ENCODE measurements around the gene AFF3.
A peak's percentile ranks its signal among the peaks of the same experiment; 100 is the strongest.

The AFF3 gene

GRCh38 chr2:99842451-99842850 is 299.9 kb downstream of the AFF3 start:
- Histone ChIP-seq H3K4me1 (ENCODE audit: control insufficient read depth, insufficient read depth, low read depth, low read length) (peaks cover 1% of the 10 kb centered on the region), H3K79me1 (replicated peaks; ENCODE audit: low read length, poor library complexity, severe bottlenecking) (peaks cover 32% of the 10 kb centered on the region), H3K23ac (ENCODE audit: low read length in 2 of 2) (no peak overlapping the region), H3K14ac (ENCODE audit: low read length in 2 of 2) (peak overlapping the region in 1 of 2 experiments; percentile 83), H3K27ac (ENCODE audit: low read length, poor library complexity, severe bottlenecking) (no peak overlapping the region), H2BK5ac (ENCODE audit: low read depth, low read length, poor library complexity, severe bottlenecking) (no peak overlapping the region), H2BK12ac (ENCODE audit: low read length in 2 of 2) (peak overlapping the region in 1 of 2 experiments; percentile 79), H2BK15ac (ENCODE audit: low read depth, poor library complexity, severe bottlenecking) (no peak overlapping the region), H3K4me2 (ENCODE audit: low read length, poor library complexity, severe bottlenecking) (no peak overlapping the region), H2BK120ac (ENCODE audit: low read depth, low read length) (no peak overlapping the region), H3K4me3 (ENCODE audit: insufficient read depth in 1 of 2, low read depth in 1 of 2, low read length in 2 of 2) (no peak overlapping the region), H2AFZ (ENCODE audit: low read depth, low read length) (no peak overlapping the region), H4K91ac (ENCODE audit: low read length) (no peak overlapping the region), H3K18ac (ENCODE audit: low read depth in 1 of 2, low read length in 2 of 2) (peak overlapping the region in 1 of 2 experiments; percentile 21), H3K9me3 (ENCODE audit: control insufficient read depth, low read length) (no peaks in the 10 kb centered on the region), H3K9ac (ENCODE audit: low read length) (no peak overlapping the region), H2AK5ac (ENCODE audit: low read length, severe bottlenecking) (peak overlapping the region; percentile 35), H3K36me3 (ENCODE audit: control insufficient read depth in 1 of 2, insufficient read depth in 2 of 2, low read depth in 1 of 2, low read length in 2 of 2) (peaks cover 0 to 7% of the 10 kb centered on the region in 2 experiments), H3K4ac (ENCODE audit: low read depth in 1 of 2, low read length in 2 of 2) (peak overlapping the region; percentile 54 to 75), H3K27me3 (ENCODE audit: control insufficient read depth in 1 of 2, insufficient read depth in 1 of 2, low read length in 2 of 2) (peaks cover 0 to 14% of the 10 kb centered on the region in 2 experiments), H4K8ac (ENCODE audit: low read length) (no peak overlapping the region)
- DNase-seq: no peak
- WGBS: 92% methylated on average over 4 of the region's 4 CpGs

DNA sequence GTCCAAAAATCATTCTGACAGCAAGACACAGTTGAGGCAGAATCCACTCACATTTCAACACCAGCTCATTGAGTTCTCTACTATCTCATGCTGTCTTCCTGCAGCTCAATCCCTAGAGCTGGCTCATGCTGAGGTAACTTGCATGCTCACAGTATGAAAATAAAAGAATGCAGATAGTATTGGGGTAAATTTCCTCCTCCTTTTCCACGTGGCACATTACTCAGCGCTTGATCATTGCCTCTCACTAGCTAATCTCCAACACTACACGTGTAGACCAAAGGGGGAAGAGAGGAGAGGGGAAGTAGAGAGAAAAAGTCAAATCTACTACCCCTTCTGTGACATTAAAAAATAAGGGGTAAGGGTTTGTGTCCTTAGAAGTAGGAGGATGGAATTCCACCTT is 300.6 kb downstream of the AFF3 start:
- Histone ChIP-seq H2BK12ac (ENCODE audit: low read length in 2 of 2) (peak overlapping the region in 1 of 2 experiments; percentile 2), H2BK120ac (ENCODE audit: low read depth, low read length) (no peak overlapping the region), H3K18ac (ENCODE audit: low read depth in 1 of 2, low read length in 2 of 2) (peak overlapping the region; percentile 23 to 63), H3K27me3 (ENCODE audit: control insufficient read depth in 1 of 2, insufficient read depth in 1 of 2, low read length in 2 of 2) (peaks cover 0 to 17% of the 10 kb centered on the region in 2 experiments), H3K79me1 (replicated peaks; ENCODE audit: low read length, poor library complexity, severe bottlenecking) (peaks cover 29% of the 10 kb centered on the region), H2AFZ (ENCODE audit: low read depth, low read length) (no peak overlapping the region), H3K36me3 (ENCODE audit: control insufficient read depth in 1 of 2, insufficient read depth in 2 of 2, low read depth in 1 of 2, low read length in 2 of 2) (peaks cover 0 to 7% of the 10 kb centered on the region in 2 experiments), H2BK5ac (ENCODE audit: low read depth, low read length, poor library complexity, severe bottlenecking) (no peak overlapping the region), H3K9me3 (ENCODE audit: control insufficient read depth, low read length) (no peaks in the 10 kb centered on the region), H3K9ac (ENCODE audit: low read length) (no peak overlapping the region), H4K91ac (ENCODE audit: low read length) (no peak overlapping the region), H4K8ac (ENCODE audit: low read length) (no peak overlapping the region), H3K4ac (ENCODE audit: low read depth in 1 of 2, low read length in 2 of 2) (no peak overlapping the region), H3K27ac (ENCODE audit: low read length, poor library complexity, severe bottlenecking) (peak overlapping the region; percentile 25), H2AK5ac (ENCODE audit: low read length, severe bottlenecking) (no peak overlapping the region), H2BK15ac (ENCODE audit: low read depth, poor library complexity, severe bottlenecking) (no peak overlapping the region), H3K23ac (ENCODE audit: low read length in 2 of 2) (no peak overlapping the region), H3K4me3 (ENCODE audit: insufficient read depth in 1 of 2, low read depth in 1 of 2, low read length in 2 of 2) (no peak overlapping the region), H3K4me1 (ENCODE audit: control insufficient read depth, insufficient read depth, low read depth, low read length) (peaks cover 1% of the 10 kb centered on the region), H3K14ac (ENCODE audit: low read length in 2 of 2) (no peak overlapping the region), H3K4me2 (ENCODE audit: low read length, poor library complexity, severe bottlenecking) (no peak overlapping the region)
- no CpG with 5 or more reads among the region's 3 CpGs for WGBS
- peak; percentile 58 for DNase-seq

GRCh38 chr2:99840831-99841230 is 301.6 kb downstream of the AFF3 start:
- no peak overlapping the region for H3K4me3 ChIP-seq (ENCODE audit: insufficient read depth in 1 of 2, low read depth in 1 of 2, low read length in 2 of 2)
- H3K4me2 ChIP-seq (ENCODE audit: low read length, poor library complexity, severe bottlenecking): no peak overlapping the region
- H3K27ac ChIP-seq (ENCODE audit: low read length, poor library complexity, severe bottlenecking): no peak overlapping the region
- H4K91ac ChIP-seq (ENCODE audit: low read length): no peak overlapping the region
- H2BK15ac ChIP-seq (ENCODE audit: low read depth, poor library complexity, severe bottlenecking): no peak overlapping the region
- peaks cover 0 to 7% of the 10 kb centered on the region in 2 experiments for H3K36me3 ChIP-seq (ENCODE audit: control insufficient read depth in 1 of 2, insufficient read depth in 2 of 2, low read depth in 1 of 2, low read length in 2 of 2)
- H2BK12ac ChIP-seq (ENCODE audit: low read length in 2 of 2): peak overlapping the region in 1 of 2 experiments; percentile 71
- peak overlapping the region in 1 of 2 experiments; percentile 61 for H3K18ac ChIP-seq (ENCODE audit: low read depth in 1 of 2, low read length in 2 of 2)
- peak; percentile 52 for DNase-seq
- no peak overlapping the region for H3K4ac ChIP-seq (ENCODE audit: low read depth in 1 of 2, low read length in 2 of 2)
- H3K4me1 ChIP-seq (ENCODE audit: control insufficient read depth, insufficient read depth, low read depth, low read length): peaks cover 1% of the 10 kb centered on the region
- no peak overlapping the region for H2AFZ ChIP-seq (ENCODE audit: low read depth, low read length)
- no peaks in the 10 kb centered on the region for H3K9me3 ChIP-seq (ENCODE audit: control insufficient read depth, low read length)
- H2AK5ac ChIP-seq (ENCODE audit: low read length, severe bottlenecking): peak overlapping the region; percentile 94
- peaks cover 28% of the 10 kb centered on the region for H3K79me1 ChIP-seq (replicated peaks; ENCODE audit: low read length, poor library complexity, severe bottlenecking)
- peak overlapping the region; percentile 36 for H4K8ac ChIP-seq (ENCODE audit: low read length)
- peaks cover 0 to 17% of the 10 kb centered on the region in 2 experiments for H3K27me3 ChIP-seq (ENCODE audit: control insufficient read depth in 1 of 2, insufficient read depth in 1 of 2, low read length in 2 of 2)
- H3K14ac ChIP-seq (ENCODE audit: low read length in 2 of 2): no peak overlapping the region
- no peak overlapping the region for H2BK5ac ChIP-seq (ENCODE audit: low read depth, low read length, poor library complexity, severe bottlenecking)
- no peak overlapping the region for H3K9ac ChIP-seq (ENCODE audit: low read length)
- no peak overlapping the region for H2BK120ac ChIP-seq (ENCODE audit: low read depth, low read length)
- H3K23ac ChIP-seq (ENCODE audit: low read length in 2 of 2): no peak overlapping the region
- 71% methylated on average over 2 of the region's 3 CpGs for WGBS

DNA sequence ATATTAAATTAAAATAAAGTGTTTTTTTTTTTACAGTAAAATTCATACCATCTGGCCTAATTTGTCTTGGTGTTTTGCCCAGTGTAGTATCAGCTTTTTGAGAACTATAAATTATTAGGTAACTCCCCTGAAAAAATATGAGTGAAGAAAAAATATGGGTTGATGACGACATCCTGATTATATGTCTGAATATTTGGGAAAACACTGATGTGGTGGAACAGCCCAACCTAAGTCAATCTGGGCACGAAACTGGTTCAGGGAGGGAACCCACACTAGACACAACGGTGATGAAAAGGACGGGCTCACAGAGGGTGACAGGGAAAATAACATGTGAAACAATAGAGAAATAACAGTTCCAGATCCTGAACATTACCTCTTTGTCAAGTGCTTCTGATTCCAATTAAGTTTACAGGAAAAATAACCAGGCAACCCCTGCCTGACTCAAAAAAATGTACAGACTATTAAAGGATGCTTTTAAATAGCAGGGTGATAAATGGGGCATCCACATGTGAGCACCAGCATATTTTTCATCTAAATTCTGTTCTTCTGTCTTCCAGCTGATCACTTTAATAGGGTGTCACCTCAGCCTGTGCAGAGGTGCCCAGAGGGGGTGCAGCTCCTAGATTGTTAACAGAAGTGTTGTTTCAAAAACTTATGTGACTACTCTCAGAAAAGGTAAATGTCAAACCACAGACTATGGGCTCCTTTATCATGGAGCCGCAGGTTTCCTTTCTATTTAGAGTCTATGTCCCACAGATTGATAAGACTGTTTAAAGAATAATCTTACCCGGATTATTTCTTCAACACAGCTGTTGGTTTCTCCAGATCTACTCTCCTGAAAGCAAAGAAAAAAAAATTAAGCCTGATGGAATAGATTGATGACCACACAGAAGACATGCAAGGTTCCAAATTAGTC is 305.4 kb downstream of the AFF3 start:
- DNase-seq: no peak
- H3K18ac ChIP-seq (ENCODE audit: low read depth in 1 of 2, low read length in 2 of 2): no peak overlapping the region
- no peak overlapping the region for H4K91ac ChIP-seq (ENCODE audit: low read length)
- H3K4me3 ChIP-seq (ENCODE audit: insufficient read depth in 1 of 2, low read depth in 1 of 2, low read length in 2 of 2): no peak overlapping the region
- no peak overlapping the region for H3K9ac ChIP-seq (ENCODE audit: low read length)
- H4K8ac ChIP-seq (ENCODE audit: low read length): no peak overlapping the region
- no peak overlapping the region for H3K4me2 ChIP-seq (ENCODE audit: low read length, poor library complexity, severe bottlenecking)
- no peak overlapping the region for H3K14ac ChIP-seq (ENCODE audit: low read length in 2 of 2)
- no peak overlapping the region for H2AK5ac ChIP-seq (ENCODE audit: low read length, severe bottlenecking)
- H3K4me1 ChIP-seq (ENCODE audit: control insufficient read depth, insufficient read depth, low read depth, low read length): peaks cover 1% of the 10 kb centered on the region
- H2BK120ac ChIP-seq (ENCODE audit: low read depth, low read length): no peak overlapping the region
- H2BK12ac ChIP-seq (ENCODE audit: low read length in 2 of 2): no peak overlapping the region
- 95% methylated on average over 5 of the region's 6 CpGs for WGBS
- H3K23ac ChIP-seq (ENCODE audit: low read length in 2 of 2): no peak overlapping the region
- no peak overlapping the region for H2BK5ac ChIP-seq (ENCODE audit: low read depth, low read length, poor library complexity, severe bottlenecking)
- peaks cover 0 to 16% of the 10 kb centered on the region in 2 experiments for H3K36me3 ChIP-seq (ENCODE audit: control insufficient read depth in 1 of 2, insufficient read depth in 2 of 2, low read depth in 1 of 2, low read length in 2 of 2)
- H3K27ac ChIP-seq (ENCODE audit: low read length, poor library complexity, severe bottlenecking): no peak overlapping the region
- H3K79me1 ChIP-seq (replicated peaks; ENCODE audit: low read length, poor library complexity, severe bottlenecking): peaks cover 30% of the 10 kb centered on the region
- no peak overlapping the region for H3K4ac ChIP-seq (ENCODE audit: low read depth in 1 of 2, low read length in 2 of 2)
- peaks cover 0 to 35% of the 10 kb centered on the region in 2 experiments for H3K27me3 ChIP-seq (ENCODE audit: control insufficient read depth in 1 of 2, insufficient read depth in 1 of 2, low read length in 2 of 2)
- H3K9me3 ChIP-seq (ENCODE audit: control insufficient read depth, low read length): no peaks in the 10 kb centered on the region
- H2AFZ ChIP-seq (ENCODE audit: low read depth, low read length): no peak overlapping the region
- no peak overlapping the region for H2BK15ac ChIP-seq (ENCODE audit: low read depth, poor library complexity, severe bottlenecking)

Data from mesenchymal stem cell (in vitro differentiated cells and primary cell).